ENCODE results near the gene GANAB. TPM values are rescaled to one million over a fixed set of nuclear protein-coding genes. Genes with fewer than 3 reads are reported as not detected.
"Not testable (repeated sequence)": the region's sequence is repeated elsewhere in the genome, so short reads cannot be mapped to it uniquely, and the experiment has no call there.

The GANAB gene
- total RNA-seq, 4 donors from 2014 or later = 77.7 to 129 (median 111) TPM

DNA sequence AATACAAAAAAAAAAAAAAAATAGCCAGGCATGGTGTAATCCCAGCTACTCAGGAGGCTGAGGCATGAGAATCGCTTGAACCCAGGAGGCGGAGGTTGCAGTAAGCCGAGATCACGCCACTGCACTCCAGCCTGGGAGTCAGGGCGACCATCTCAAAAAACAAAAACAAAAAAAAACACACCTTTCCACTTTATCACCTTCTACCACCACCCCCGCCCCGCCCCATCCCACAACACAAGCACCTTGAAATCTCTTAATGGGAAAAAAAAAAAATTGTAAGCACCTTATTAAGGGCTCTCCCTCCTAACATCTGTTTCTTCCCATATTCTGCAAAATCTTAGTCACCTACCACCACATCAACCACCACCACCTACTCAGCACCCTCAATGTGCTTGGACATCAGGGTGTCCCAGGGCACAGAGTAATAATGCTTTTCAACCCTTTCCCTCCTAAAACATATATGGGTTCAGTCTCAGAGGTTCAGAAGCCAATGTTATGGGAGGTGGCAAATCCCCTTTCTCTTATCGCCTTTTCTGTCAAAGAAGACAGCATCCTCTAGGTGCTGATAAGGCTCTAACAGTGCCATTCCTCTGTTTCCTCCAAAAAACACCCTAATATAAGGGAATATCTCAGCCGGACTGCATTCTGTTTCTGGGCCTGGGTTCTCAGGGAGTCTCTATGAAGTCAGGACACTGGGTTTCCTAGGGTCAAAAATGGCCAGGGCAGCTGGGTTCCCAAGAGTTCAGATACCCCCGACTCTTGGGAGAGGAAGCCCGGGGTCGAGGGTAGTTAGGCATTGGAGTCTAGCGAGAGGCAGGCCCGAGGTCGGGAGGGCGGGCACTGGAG lies 6.0 kb upstream of the GANAB start:
- peak overlapping the region; percentile 72 to 93 (median 88) for H3K4me3 ChIP-seq
- peaks cover 15 to 31% (median 24%) of the 10 kb centered on the region in 4 donors for H3K4me1 ChIP-seq
- H3K36me3 ChIP-seq = peaks cover 13 to 28% (median 26%) of the 10 kb centered on the region in 4 donors
- TF ChIP-seq, protein P1, sequence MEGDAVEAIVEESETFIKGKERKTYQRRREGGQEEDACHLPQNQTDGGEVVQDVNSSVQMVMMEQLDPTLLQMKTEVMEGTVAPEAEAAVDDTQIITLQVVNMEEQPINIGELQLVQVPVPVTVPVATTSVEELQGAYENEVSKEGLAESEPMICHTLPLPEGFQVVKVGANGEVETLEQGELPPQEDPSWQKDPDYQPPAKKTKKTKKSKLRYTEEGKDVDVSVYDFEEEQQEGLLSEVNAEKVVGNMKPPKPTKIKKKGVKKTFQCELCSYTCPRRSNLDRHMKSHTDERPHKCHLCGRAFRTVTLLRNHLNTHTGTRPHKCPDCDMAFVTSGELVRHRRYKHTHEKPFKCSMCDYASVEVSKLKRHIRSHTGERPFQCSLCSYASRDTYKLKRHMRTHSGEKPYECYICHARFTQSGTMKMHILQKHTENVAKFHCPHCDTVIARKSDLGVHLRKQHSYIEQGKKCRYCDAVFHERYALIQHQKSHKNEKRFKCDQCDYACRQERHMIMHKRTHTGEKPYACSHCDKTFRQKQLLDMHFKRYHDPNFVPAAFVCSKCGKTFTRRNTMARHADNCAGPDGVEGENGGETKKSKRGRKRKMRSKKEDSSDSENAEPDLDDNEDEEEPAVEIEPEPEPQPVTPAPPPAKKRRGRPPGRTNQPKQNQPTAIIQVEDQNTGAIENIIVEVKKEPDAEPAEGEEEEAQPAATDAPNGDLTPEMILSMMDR (IDR thresholded peaks at IDR 0.05) = no peak
- TF ChIP-seq POLR2AphosphoS5 (IDR thresholded peaks at IDR 0.05) = no peak
- TF ChIP-seq POLR2A (IDR thresholded peaks at IDR 0.05; ENCODE audit: low read depth) = no peak
- TF ChIP-seq EP300 (IDR thresholded peaks at IDR 0.05) = no peak
- H3K27ac ChIP-seq (replicated peaks in 1 of 4) = peak overlapping the region; percentile 88 to 96 (median 94)
- 57% methylated on average over 10 of the region's 16 CpGs for WGBS
- intact Hi-C loops (cut with DNase I) = no loop called here
- no peak for DNase-seq (ENCODE audit: extremely low spot score)
- H3K9me3 ChIP-seq = no peaks in the 10 kb centered on the region
- H3K27me3 ChIP-seq = no peaks in the 10 kb centered on the region

DNA sequence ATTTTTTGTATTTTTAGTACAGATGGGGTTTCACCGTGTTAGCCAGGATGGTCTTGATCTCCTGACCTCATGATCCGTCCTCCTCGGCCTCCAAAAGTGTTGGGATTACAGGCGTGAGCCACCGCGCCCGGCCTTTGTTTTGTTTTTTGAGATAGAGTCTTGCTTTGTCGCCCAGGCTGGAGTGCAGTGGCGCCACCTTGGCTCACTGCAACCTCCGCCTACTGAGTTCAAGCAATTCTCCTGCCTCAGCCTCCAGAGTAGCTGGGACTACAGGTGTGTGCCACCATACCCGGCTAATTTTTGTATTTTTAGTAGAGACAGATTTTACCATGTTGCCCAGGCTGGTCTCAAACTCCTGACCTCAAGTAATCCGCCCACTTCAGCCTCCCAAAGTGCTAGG lies 3.9 kb upstream of the GANAB start:
- H3K27ac ChIP-seq (replicated peaks in 1 of 4); H3K9me3 ChIP-seq; DNase-seq (ENCODE audit: extremely low spot score); H3K27me3 ChIP-seq; H3K4me3 ChIP-seq; intact Hi-C loops (cut with DNase I): not testable (repeated sequence)
- H3K4me1 ChIP-seq = peaks cover 30 to 46% (median 38%) of the 10 kb centered on the region in 4 donors
- 96% methylated on average over 12 of the region's 12 CpGs for WGBS
- H3K36me3 ChIP-seq = peaks cover 13 to 29% (median 27%) of the 10 kb centered on the region in 4 donors

DNA sequence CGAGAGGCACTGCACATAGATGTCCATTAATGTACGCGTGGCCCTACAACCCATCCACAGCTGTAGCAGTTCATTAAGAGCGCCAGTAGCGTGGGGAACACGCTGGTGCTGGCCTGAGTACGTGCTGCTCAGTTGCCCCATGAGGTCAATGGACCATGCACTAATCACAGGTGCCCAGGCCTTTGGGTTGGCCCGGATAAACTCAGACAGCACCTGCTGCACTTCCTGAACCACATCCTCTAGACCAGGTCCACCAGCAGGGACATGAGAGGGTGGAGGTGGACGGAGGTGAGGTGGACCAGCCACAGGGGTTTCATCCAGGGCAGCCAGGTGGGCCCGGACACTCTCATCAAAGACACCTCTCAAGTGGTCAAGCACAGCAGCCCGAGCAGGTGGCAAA lies 3.1 kb upstream of the GANAB start:
- Histone ChIP-seq H3K36me3 (peaks cover 13 to 30% (median 28%) of the 10 kb centered on the region in 4 donors), H3K27me3 (no peaks in the 10 kb centered on the region), H3K27ac (replicated peaks in 1 of 4) (no peak overlapping the region), H3K4me3 (no peak overlapping the region), H3K9me3 (no peaks in the 10 kb centered on the region), H3K4me1 (peaks cover 38 to 54% (median 46%) of the 10 kb centered on the region in 4 donors)
- TF ChIP-seq EP300 (IDR thresholded peaks at IDR 0.05) = no peak
- TF ChIP-seq POLR2A (IDR thresholded peaks at IDR 0.05; ENCODE audit: low read depth) = no peak
- 91% methylated on average over 11 of the region's 11 CpGs for WGBS
- no peak for DNase-seq (ENCODE audit: extremely low spot score)
- intact Hi-C loops (cut with DNase I) = no loop called here

DNA sequence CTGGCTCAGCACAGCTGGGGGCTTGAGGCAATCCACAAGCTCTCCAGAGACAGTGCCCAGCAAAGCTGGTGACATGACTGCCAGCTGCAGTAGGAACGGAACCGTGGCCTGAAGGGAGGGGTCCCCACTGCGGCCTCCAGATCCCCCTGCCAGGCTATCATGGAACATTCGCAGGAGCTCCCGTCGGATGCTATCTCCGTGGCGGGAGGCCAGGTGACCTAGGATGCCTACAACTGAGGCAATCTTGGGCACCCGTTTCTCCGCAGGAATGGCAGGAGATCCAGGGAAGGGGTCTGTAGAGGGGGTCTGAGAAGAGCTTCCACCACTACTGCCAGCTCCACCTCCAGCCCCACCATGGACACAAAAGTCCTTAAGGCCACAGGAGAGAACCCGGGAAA lies 2.6 kb upstream of the GANAB start:
- Histone ChIP-seq H3K36me3 (peaks cover 18 to 35% (median 33%) of the 10 kb centered on the region in 4 donors), H3K9me3 (no peaks in the 10 kb centered on the region), H3K4me3 (no peak overlapping the region), H3K4me1 (peaks cover 41 to 59% (median 48%) of the 10 kb centered on the region in 4 donors), H3K27ac (replicated peaks in 1 of 4) (no peak overlapping the region), H3K27me3 (no peaks in the 10 kb centered on the region)
- 89% methylated on average over 6 of the region's 11 CpGs for WGBS
- intact Hi-C loops (cut with DNase I) = no loop called here
- no peak for DNase-seq (ENCODE audit: extremely low spot score)
- no peak for TF ChIP-seq POLR2AphosphoS5 (IDR thresholded peaks at IDR 0.05)
- TF ChIP-seq, protein P1 (IDR thresholded peaks at IDR 0.05) = no peak
- TF ChIP-seq EP300 (IDR thresholded peaks at IDR 0.05) = no peak
- no peak for TF ChIP-seq POLR2A (IDR thresholded peaks at IDR 0.05; ENCODE audit: low read depth)

DNA sequence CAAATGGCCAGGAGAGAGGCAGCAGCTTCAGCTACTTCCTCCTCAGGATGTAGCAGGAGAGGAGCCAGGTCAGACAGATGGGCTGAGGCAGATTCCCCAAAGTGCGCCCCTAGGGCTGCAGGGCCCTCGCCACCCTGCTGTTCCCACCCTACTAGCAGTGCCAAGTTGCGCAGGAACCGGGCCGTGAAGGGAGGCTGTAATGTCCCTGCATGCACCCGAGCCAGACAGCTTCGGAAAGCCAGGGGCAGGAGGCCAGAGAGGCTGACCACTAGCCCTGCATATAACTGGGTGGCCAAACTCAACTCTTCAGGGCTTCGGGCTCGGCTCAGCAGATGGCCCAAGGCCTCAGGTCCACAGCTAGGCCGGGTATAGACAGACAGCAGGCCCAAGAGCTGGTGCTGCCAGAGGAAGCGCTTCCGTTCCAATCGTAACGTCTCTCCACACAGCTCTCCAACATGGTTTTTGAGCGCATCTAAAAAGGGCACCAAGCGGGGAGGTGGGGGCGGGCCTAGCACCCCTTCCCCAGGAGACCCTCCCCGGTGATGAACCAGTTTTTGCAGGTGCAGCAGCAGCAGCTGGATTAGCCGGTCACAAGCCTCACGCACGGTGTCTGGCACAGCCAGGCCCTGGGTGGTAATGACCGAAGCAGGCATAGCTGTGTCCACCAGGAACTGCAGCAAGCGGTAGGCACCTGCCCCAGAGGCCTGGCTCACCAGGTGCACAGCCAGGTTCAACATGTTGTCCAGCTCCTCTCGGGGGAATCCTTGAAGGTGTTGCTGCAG lies 2.0 kb upstream of the GANAB start:
- Histone ChIP-seq H3K27ac (replicated peaks in 1 of 4) (peak overlapping the region in 1 of 4 donors; percentile 92), H3K4me3 (no peak overlapping the region), H3K9me3 (no peaks in the 10 kb centered on the region), H3K27me3 (no peaks in the 10 kb centered on the region), H3K36me3 (peaks cover 20 to 41% (median 39%) of the 10 kb centered on the region in 4 donors), H3K4me1 (peaks cover 41 to 62% (median 49%) of the 10 kb centered on the region in 4 donors)
- no peak for DNase-seq (ENCODE audit: extremely low spot score)
- 95% methylated on average over 13 of the region's 24 CpGs for WGBS
- intact Hi-C loops (cut with DNase I) = no loop called here
- TF ChIP-seq, protein P1 (IDR thresholded peaks at IDR 0.05) = no peak
